ENCODE measurements around the gene PRR11.

GRCh38 chr17:59244081-59244480 is 88.5 kb downstream of the PRR11 start:
- no peak for TF ChIP-seq CTCF (conservative IDR thresholded peaks at IDR 0.05; ENCODE audit: low read depth, low read length)
- TF ChIP-seq POLR2A (IDR thresholded peaks at IDR 0.05; ENCODE audit: low read depth, low read length) = no peak
- TF ChIP-seq MXI1 (IDR thresholded peaks at IDR 0.05; ENCODE audit: borderline replicate concordance, low read depth, low read length) = no peak
- TF ChIP-seq USF2 (IDR thresholded peaks at IDR 0.05; ENCODE audit: low read depth, low read length) = no peak
- no peak for TF ChIP-seq RFX5 (IDR thresholded peaks at IDR 0.05; ENCODE audit: low read depth, low read length)
- no peak for TF ChIP-seq MAFK (IDR thresholded peaks at IDR 0.05; ENCODE audit: low read depth, low read length)
- TF ChIP-seq SMC3 (IDR thresholded peaks at IDR 0.05; ENCODE audit: low read depth, low read length) = no peak
- no peak for TF ChIP-seq RAD21 (IDR thresholded peaks at IDR 0.05; ENCODE audit: low read length)
- no peak for TF ChIP-seq CEBPB (IDR thresholded peaks at IDR 0.05; ENCODE audit: low read depth, low read length)
- TF ChIP-seq CHD1 (IDR thresholded peaks at IDR 0.05; ENCODE audit: low read depth, low read length) = no peak
- TF ChIP-seq BHLHE40 (IDR thresholded peaks at IDR 0.05; ENCODE audit: low read depth, low read length) = no peak
- no peak for TF ChIP-seq RCOR1 (IDR thresholded peaks at IDR 0.05; ENCODE audit: insufficient replicate concordance, low read length)
- no peak for TF ChIP-seq MAZ (IDR thresholded peaks at IDR 0.05; ENCODE audit: borderline replicate concordance, low read depth, low read length)
